HT1080 (cell line): ENCODE results near the gene PRAMEF13. TPM values are rescaled to one million over a fixed set of nuclear protein-coding genes. Genes with fewer than 3 reads are reported as not detected.
"Not testable (repeated sequence)": the region's sequence is repeated elsewhere in the genome, so short reads cannot be mapped to it uniquely, and the experiment has no call there.

Source experiments
- DNase-seq: peaks from one replicate; pipeline ENCODE4 v3.0.0-alpha.2; 2015; ENCODE audit warnings: low read depth
- total RNA-seq: library from RNA; depleted of rRNA; stranded (reverse); fragments of >200 nt; shearing (Covaris generic); gene quantifications from 2 replicates; pipeline ENCODE4 v1.2.3, GENCODE V29; 2014; rRNA removed

Gene PRAMEF13
- total RNA-seq, 1 experiment from 2014 or later: not detected

DNA sequence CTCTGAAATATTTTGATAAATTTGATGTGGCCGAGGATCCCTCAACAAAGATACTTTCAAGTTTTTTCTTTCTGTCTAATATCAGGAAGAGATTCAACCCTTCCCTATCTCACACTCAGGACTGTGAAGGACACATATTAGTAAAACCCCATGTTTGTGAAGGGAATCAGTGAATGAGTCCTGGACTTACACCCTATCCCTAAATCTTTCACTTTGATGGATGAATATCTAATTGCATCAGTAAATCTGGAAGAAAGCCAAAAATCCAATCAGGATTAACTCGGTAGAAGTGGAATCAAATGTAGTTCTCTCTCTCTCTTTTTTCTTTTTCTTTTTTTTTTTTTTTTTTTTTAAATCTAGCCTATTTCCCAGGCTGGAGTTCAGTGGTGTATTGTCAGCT lies 29.7 kb downstream of the PRAMEF13 start, which contains the start of gene PRAMEF9:
PRAMEF9 (plus strand) TSS at position 301 of the 400 bp plus-strand sequence. CDS start 3,433 bp downstream, outside the sequence.
- not testable (repeated sequence) for DNase-seq

DNA sequence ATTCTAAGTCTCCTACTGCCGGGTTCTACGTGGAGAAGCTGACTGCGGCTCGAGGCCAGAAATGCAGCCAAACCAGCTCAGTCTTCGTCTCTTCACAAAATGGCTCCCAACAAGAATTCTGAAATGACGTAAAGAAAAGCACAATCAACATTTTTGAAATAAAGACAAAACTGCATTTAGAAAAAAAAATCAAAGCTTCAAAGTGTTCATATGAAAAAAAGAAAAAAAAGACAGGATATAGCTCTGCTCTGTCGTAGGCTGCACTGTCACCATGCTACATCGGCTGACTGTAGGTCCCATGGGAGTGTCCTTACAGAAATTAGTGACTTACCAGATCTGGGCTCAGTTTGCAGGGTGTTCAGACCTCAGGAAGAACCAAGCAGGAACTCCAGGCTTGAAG lies 35.7 kb downstream of the PRAMEF13 start, which contains the start of gene HNRNPCL4:
HNRNPCL4 (minus strand) TSS at position 101 of the 400 bp plus-strand sequence. CDS start 164 bp downstream, outside the sequence.
- DNase-seq: not testable (repeated sequence)

DNA sequence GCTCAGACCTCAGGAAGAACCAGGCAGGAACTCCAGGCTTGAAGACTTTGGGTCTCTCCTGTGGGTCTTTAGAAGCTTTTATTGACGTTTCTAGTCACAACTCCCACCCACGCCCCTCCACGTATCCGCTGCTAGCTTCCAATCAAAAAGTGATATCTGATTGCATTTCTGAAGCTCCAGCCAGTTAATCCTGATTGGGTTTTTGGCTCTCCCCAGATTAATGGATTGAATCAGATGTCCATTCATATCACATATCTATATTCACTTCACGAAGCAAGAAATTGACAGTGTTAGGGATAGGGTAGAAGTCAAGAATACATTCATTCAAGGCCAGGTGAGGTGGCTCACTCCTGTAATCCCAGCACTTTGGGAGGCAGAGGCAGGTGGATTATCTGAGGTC lies 45.3 kb downstream of the PRAMEF13 start, which contains the start of gene PRAMEF26:
PRAMEF26 (minus strand) TSS at position 101 of the 400 bp plus-strand sequence. CDS start 2,914 bp downstream, outside the sequence.
- not testable (repeated sequence) for DNase-seq

Other genes starting within 250 kb of the PRAMEF13 start
- not detected in 2 replicates for gene PRAMEF27, start 144.8 kb downstream of the PRAMEF13 start, total RNA-seq
- not detected in 2 replicates for gene HNRNPCL3, start 140.6 kb downstream of the PRAMEF13 start, total RNA-seq
- not detected in 2 replicates for gene PRAMEF25, start 130.6 kb downstream of the PRAMEF13 start, total RNA-seq
- gene HNRNPCL2, start 84.6 kb downstream of the PRAMEF13 start, total RNA-seq: not detected in 2 replicates
- not detected in 2 replicates for gene PRAMEF26, start 45.4 kb downstream of the PRAMEF13 start, total RNA-seq
- gene HNRNPCL4, start 35.8 kb downstream of the PRAMEF13 start, total RNA-seq: not detected in 2 replicates
- gene PRAMEF9, start 29.6 kb downstream of the PRAMEF13 start, total RNA-seq: not detected in 2 replicates
- not detected in 2 replicates for gene PRAMEF18, start 24.7 kb upstream of the PRAMEF13 start, total RNA-seq
- not detected in 2 replicates for gene PRAMEF5, start 52.8 kb upstream of the PRAMEF13 start, total RNA-seq
- not detected in 2 replicates for gene PRAMEF8, start 83.7 kb upstream of the PRAMEF13 start, total RNA-seq
- not detected in 2 replicates for gene PRAMEF33, start 102.1 kb upstream of the PRAMEF13 start, total RNA-seq
- gene PRAMEF15, start 114.2 kb upstream of the PRAMEF13 start, total RNA-seq: not detected in 2 replicates
- gene PRAMEF14, start 145.7 kb upstream of the PRAMEF13 start, total RNA-seq: not detected in 2 replicates
- gene PRAMEF19, start 170.5 kb upstream of the PRAMEF13 start, total RNA-seq: not detected in 2 replicates
- gene PRAMEF17, start 188.2 kb upstream of the PRAMEF13 start, total RNA-seq: not detected in 2 replicates
- not detected in 2 replicates for gene PRAMEF20, start 209.0 kb upstream of the PRAMEF13 start, total RNA-seq